ENCODE data around the gene NRG2. TPM values are rescaled to one million over a fixed set of nuclear protein-coding genes. Genes with fewer than 3 reads are reported as not detected.

The NRG2 gene
- polyA plus RNA-seq, 1 experiment: not detected

GRCh38 chr5:139979943-139980342 is 63.2 kb downstream of the NRG2 start:
- H3K36me3 ChIP-seq (ENCODE audit: control insufficient read depth, insufficient read depth, low read length): no peaks in the 10 kb centered on the region
- TF ChIP-seq CTCF (IDR thresholded peaks at IDR 0.05; ENCODE audit: insufficient read depth, low read depth, low read length): no peak
- no peak overlapping the region for H3K4me3 ChIP-seq (ENCODE audit: low read depth, low read length)
- no peak for DNase-seq (ENCODE audit: low read depth)
- CTCF ChIA-PET: interaction anchor here (10.3 kb wide), 1 partner anchor 10 kb away, joined by 94 read pairs; no protein-coding TSS in a partner anchor
- H3K27me3 ChIP-seq (ENCODE audit: control insufficient read depth, insufficient read depth, low read length): peaks cover 10% of the 10 kb centered on the region
- POLR2A ChIA-PET: no interaction called here

- no peak for DNase-seq (ENCODE audit: low read depth)
- no peak for TF ChIP-seq CTCF (IDR thresholded peaks at IDR 0.05; ENCODE audit: insufficient read depth, low read depth, low read length)
- ChIA-PET CTCF (interaction anchor here (10.3 kb wide), 1 partner anchor 10 kb away, joined by 94 read pairs; no protein-coding TSS in a partner anchor), POLR2A (no interaction called here)
- Histone ChIP-seq H3K36me3 (ENCODE audit: control insufficient read depth, insufficient read depth, low read length) (no peaks in the 10 kb centered on the region), H3K27me3 (ENCODE audit: control insufficient read depth, insufficient read depth, low read length) (peaks cover 10% of the 10 kb centered on the region), H3K4me3 (ENCODE audit: low read depth, low read length) (no peak overlapping the region)
Measured at GRCh38 chr5:139979518-139979917, 63.6 kb downstream of the NRG2 start.

GRCh38 chr5:139976703-139977102 is 66.4 kb downstream of the NRG2 start:
- POLR2A ChIA-PET: no interaction called here
- Histone ChIP-seq H3K4me3 (ENCODE audit: low read depth, low read length) (no peak overlapping the region), H3K36me3 (ENCODE audit: control insufficient read depth, insufficient read depth, low read length) (no peaks in the 10 kb centered on the region), H3K27me3 (ENCODE audit: control insufficient read depth, insufficient read depth, low read length) (peaks cover 7% of the 10 kb centered on the region)
- no peak for DNase-seq (ENCODE audit: low read depth)
- CTCF ChIA-PET: no interaction called here
- TF ChIP-seq CTCF (IDR thresholded peaks at IDR 0.05; ENCODE audit: insufficient read depth, low read depth, low read length): no peak

GRCh38 chr5:139975942-139976341 is 67.2 kb downstream of the NRG2 start:
- CTCF ChIA-PET: no interaction called here
- POLR2A ChIA-PET: no interaction called here
- no peak for DNase-seq (ENCODE audit: low read depth)
- Histone ChIP-seq H3K36me3 (ENCODE audit: control insufficient read depth, insufficient read depth, low read length) (no peaks in the 10 kb centered on the region), H3K27me3 (ENCODE audit: control insufficient read depth, insufficient read depth, low read length) (peaks cover 7% of the 10 kb centered on the region), H3K4me3 (ENCODE audit: low read depth, low read length) (no peak overlapping the region)
- no peak for TF ChIP-seq CTCF (IDR thresholded peaks at IDR 0.05; ENCODE audit: insufficient read depth, low read depth, low read length)

- H3K36me3 ChIP-seq (ENCODE audit: control insufficient read depth, insufficient read depth, low read length): no peaks in the 10 kb centered on the region
- ChIA-PET POLR2A (interaction anchor here (0.5 kb wide), 1 partner anchor 66 kb away, joined by 7 read pairs; no protein-coding TSS in a partner anchor), CTCF (no interaction called here)
- H3K4me3 ChIP-seq (ENCODE audit: low read depth, low read length): no peak overlapping the region
- H3K27me3 ChIP-seq (ENCODE audit: control insufficient read depth, insufficient read depth, low read length): peaks cover 10% of the 10 kb centered on the region
- TF ChIP-seq CTCF (IDR thresholded peaks at IDR 0.05; ENCODE audit: insufficient read depth, low read depth, low read length): no peak
- no peak for DNase-seq (ENCODE audit: low read depth)
Measured at GRCh38 chr5:139975306-139975705, 67.8 kb downstream of the NRG2 start.

All from BJ (cell line).